ENCODE results near the gene HNRNPM.
"Not testable (repeated sequence)": the region's sequence is repeated elsewhere in the genome, so short reads cannot be mapped to it uniquely, and the experiment has no call there.

Gene HNRNPM, protein sequence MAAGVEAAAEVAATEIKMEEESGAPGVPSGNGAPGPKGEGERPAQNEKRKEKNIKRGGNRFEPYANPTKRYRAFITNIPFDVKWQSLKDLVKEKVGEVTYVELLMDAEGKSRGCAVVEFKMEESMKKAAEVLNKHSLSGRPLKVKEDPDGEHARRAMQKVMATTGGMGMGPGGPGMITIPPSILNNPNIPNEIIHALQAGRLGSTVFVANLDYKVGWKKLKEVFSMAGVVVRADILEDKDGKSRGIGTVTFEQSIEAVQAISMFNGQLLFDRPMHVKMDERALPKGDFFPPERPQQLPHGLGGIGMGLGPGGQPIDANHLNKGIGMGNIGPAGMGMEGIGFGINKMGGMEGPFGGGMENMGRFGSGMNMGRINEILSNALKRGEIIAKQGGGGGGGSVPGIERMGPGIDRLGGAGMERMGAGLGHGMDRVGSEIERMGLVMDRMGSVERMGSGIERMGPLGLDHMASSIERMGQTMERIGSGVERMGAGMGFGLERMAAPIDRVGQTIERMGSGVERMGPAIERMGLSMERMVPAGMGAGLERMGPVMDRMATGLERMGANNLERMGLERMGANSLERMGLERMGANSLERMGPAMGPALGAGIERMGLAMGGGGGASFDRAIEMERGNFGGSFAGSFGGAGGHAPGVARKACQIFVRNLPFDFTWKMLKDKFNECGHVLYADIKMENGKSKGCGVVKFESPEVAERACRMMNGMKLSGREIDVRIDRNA
- total RNA-seq: 155 to 204 (median 190) reads per million in 4 experiments

GRCh38 chr19:8444677-8445487, at the start of gene HNRNPM:
Gene HNRNPM, plus strand, starts transcription at chr19:8444975. Its CDS starts 24 bp downstream, at chr19:8444999.
- peak; percentile 100 for DNase-seq

- DNase-seq: no peak
Measured at GRCh38 chr19:8395621-8396082, 49.1 kb upstream of the HNRNPM start.

- DNase-seq: no peak
Measured at GRCh38 chr19:8396185-8396562, 48.6 kb upstream of the HNRNPM start.

DNA sequence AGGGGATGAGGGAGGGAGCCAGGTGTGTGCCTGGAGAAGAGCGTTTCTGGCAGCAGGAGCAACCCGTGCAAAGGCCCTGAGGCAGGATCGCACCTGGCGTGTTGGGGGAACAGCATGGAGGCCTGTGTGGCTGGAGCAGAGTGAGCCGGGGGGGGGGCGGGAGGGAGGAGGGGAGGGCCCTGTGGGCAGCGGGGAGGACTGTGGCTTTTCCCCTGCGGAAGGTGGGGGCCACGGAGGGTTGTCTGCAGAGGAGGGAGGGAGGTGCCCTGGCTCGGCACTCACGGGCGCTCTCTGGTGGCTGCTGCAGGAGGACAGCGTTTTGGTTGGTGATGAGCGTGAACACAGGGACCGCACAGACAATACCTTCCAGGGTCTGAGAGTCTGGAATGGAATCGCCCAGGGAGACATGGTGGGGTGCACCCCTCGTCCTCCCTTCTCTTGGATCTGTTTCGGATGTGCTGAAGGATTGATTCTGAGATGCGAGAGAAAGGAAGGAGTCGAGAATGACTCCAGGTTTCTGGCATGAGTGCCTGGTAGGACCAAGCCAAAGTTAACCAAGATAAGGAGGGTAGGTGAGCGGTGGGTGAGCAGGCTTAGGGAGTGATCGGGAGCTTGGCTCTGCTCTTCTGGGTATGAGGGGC, 48.1 kb upstream of the HNRNPM start:
- DNase-seq: peak; percentile 49

DNA sequence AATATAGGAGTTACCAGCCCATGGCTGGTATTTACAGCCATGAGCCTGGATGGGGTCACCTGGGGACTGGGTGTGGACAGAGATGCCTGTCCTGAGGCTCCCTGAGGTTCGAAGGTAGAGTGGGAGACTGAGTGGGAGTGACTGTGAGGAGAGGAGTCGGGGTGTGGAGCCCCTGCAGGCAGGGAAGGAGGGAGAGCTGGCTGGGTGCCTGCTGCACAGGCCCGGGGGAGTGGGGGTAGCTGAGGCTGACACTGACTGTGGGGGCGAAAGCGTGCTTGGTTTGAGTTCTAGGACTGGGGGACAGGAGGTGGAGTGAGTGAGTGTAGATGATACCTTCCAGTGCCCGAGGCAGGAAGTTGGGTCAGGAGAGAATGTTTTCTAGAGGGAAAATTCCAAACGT, 47.5 kb upstream of the HNRNPM start:
- DNase-seq: no peak

- no peak for DNase-seq
Measured at GRCh38 chr19:8397746-8398310, 46.9 kb upstream of the HNRNPM start.

GRCh38 chr19:8398311-8398771, 46.4 kb upstream of the HNRNPM start:
- no peak for DNase-seq

GRCh38 chr19:8399681-8400188, 45.0 kb upstream of the HNRNPM start:
- DNase-seq: no peak

- DNase-seq: no peak
Measured at GRCh38 chr19:8401981-8402411, 42.8 kb upstream of the HNRNPM start.

DNA sequence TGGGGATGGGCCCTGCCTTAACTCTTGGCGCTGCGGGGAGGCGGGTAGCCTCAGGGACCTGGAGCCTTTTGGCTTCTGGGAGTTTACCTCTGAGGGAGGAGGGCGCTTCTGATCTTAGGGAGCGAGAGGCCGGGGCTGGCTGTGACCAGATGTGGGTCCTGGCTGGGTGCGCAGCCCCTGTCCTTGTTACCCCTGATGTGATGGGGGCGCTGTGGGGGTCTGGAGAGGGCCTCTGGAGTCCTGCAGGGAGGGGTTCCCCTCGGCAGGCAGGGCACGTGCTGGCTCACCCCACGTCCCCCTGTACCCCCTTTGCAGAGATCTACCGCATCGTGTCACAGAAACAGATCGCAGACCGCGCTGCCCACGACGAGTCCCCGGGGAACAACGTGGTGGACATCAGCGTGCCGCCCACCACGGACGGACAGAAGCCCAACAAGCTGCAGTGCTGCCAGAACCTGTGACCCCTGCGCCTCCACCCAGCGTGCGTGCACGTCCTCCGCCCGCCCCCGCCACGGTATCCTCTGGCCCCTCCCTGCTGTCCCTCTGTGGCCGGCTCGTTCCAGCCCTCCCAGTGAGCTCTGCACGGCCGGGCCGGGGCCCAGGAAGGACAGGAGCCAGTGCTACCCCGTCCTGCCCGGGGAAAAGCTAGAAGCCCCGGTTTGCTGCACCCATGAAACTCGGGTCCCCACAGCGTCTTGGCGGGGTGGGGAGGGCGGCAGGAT, 41.5 kb upstream of the HNRNPM start:
- DNase-seq: no peak

GRCh38 chr19:8403820-8404109, 41.0 kb upstream of the HNRNPM start:
- DNase-seq: no peak

DNA sequence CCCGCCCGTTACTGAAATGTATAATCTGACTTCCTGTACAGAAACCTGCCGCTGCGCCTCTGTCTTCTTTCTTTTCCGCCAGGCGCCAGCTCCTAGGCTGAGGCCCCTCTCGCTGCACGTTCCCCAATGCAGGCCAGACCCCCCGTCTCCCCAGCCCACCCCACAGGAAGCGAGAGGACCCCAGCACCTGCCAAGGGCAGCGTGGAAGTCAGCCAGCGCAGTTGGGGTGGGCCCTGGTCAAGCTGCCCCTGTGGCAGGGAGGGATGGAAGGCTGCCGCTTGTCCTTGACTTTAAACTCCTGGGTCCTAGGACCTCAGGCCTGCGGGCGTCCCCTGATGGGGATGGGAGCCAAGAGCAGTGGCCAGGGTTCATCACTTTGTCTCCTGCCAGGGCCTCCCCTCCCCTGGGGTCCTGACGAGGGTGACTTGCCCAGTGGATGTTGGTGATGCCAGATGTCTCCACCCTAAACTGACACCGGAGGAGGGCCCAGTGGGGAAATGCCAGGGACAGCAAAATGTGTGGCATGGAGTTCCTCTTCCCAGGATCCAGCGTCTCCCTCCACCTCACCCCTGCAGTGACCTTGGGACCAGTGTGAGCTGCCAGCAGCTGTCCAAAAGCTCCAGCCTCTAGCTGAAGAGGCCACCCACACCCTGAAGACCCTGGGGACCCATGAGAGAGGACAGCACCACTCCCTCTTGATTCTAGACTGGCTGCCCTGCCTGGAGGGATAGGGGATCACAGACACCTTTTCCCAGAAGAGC, 40.2 kb upstream of the HNRNPM start:
- DNase-seq: no peak

DNA sequence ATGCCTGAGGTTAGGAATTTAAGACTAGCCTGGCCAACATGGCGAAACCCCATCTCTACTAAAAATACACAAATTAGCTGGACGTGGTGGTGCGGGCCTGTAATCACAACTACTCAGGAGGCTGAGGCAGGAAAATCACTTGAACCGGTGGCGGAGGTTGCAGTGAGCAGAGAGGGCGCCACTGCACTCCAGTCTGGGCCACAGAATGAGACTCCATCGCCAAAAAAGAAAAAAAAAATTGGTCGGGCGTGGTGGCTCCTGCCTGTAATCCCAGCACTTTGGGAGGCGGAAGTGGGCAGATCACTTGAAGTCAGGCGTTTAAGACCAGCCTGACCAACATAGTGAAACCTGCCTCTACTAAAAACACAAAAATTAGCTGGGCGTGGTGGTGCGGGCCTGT, 34.1 kb upstream of the HNRNPM start:
- not testable (repeated sequence) for DNase-seq

- peak; percentile 92 for DNase-seq
Measured at GRCh38 chr19:8412783-8413628, 31.8 kb upstream of the HNRNPM start, which contains the start of gene MARCHF2. Gene MARCHF2, plus strand, starts transcription at chr19:8413305. Its CDS starts 8,536 bp downstream, at chr19:8421841.

GRCh38 chr19:8413629-8413995, 31.2 kb upstream of the HNRNPM start:
- DNase-seq: no peak

- DNase-seq: no peak
Measured at GRCh38 chr19:8416796-8417195, 28.0 kb upstream of the HNRNPM start.

GRCh38 chr19:8421484-8422461, 23.0 kb upstream of the HNRNPM start:
- no peak for DNase-seq

DNA sequence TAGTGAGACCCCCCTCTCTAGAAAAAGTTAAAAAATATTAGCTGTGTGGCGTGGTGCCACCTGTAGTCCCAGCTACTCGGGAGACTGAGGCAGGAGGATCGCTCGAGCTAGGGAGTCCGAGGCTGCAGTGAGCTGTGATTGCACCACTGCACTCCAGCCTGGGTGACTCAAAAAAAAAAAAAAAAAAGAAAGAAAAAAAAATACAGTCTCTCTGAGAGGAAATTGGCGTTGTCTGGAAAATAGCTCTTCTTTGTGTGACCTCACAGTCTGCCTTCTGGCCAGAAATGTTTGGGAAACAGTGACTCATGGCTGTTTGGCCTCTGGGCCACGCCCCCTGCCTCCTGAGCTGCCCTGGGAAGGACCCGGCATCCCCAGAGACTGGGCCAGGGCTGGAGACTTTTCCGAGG, 21.0 kb upstream of the HNRNPM start:
- no peak for DNase-seq

Measured in effector CD8-positive, alpha-beta T cell (primary cell).